Activated effector memory CD4-positive, alpha-beta T cell treated with Interleukin-2 at 50 U/mL for 16 hours (primary cell): Measurements from ENCODE around the gene BICD2.

ENCODE experiments used
- DNase-seq: peaks from one replicate; pipeline ENCODE4 v3.0.0-alpha.2; 2020

Gene BICD2

DNA sequence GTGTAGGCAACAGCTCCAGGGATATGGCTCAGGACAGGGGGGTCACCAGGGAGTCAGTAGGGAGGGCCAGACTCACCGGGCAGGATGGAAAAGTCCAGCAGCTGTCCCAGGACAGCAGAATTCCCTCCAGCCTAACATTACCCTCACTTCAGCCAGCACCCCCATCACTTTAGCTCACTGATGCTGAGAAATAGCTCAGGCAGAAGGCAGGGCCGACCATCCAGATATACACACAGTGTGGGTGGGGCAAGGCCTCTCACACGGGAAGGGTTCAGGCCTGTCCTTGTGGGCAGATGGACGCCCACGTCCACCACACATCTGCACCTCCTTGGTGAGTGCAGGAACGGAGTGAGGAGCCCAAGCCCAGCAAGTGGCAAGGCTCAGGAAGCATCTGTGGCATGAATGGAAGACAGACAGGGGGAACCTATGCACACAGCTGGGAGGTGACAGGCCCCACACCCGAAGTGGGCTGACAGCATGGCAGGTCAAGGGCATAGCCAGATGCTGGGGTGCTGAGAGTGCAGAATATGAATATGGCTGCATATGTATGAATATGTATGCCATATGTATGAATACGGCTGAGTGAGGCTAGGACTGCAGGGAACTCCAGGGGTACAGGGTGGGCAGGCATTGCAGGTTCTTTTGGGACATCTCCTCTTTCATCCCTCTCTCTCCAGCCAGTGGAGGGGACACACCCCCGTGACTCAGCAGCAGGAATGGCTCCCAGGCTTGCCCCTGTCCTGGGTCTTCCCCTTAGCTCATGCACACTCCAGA lies 17.0 kb downstream of the BICD2 start:
- no peak for DNase-seq

DNA sequence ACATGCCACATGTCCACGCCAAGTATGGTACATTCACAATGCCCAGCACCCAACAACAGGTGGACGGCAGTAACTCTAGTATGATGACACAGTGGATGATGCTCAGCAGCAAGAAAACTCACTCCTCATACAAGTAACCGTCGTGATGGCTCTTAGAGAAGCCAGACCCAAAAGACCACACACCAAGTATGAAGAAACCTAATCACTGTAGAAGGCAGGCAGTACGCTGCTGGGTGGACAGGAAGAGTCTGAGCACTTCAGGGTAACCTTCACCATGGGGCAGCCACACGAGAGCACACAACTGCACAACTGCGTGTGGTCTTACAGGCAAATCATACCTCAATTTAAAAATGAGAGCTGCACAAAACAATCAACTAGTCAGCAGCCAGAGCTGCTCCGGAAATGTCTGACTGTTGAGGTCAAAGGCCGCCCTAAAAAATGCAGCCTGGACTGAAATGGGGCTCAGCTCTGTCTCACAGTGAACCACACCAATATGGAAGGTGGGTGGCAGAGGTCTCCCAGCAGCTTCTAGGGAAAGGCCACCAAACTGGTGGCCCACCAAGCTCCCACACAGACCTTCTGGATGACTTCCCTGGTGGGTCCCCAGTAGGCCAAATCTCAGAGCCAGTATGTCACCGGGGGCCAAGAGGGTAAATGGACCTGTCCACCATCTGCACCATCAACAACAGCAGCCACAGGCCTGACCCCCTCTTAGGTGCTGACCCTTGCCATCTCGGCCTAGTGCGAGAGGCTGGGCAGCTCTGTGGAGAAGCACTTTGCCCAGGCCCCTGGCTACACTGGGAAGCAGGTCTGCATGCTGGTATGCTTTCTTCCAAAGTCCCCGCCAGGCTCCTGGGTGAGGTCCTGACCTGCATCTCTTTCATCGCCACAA lies 17.8 kb downstream of the BICD2 start:
- DNase-seq, result no peak

DNA sequence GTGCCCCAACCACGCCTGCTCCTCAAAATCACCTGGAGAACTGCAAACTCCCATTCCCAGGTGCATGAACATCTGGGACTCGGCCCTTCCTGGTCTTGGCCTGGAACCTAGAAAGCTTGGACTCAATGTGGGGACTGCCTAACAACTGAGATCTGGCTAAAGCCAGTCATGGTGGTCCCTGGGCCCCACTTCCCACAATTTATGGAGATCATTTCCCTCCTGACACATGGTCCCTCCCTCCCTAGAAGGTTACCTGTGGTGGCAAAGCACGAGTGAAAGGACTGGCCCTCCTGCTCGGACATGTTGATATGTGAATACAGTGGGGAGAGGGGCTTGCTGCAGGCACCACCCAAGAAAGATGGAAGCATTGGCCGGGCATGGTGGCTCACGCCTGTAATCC lies 18.8 kb downstream of the BICD2 start:
- DNase-seq, result no peak

DNA sequence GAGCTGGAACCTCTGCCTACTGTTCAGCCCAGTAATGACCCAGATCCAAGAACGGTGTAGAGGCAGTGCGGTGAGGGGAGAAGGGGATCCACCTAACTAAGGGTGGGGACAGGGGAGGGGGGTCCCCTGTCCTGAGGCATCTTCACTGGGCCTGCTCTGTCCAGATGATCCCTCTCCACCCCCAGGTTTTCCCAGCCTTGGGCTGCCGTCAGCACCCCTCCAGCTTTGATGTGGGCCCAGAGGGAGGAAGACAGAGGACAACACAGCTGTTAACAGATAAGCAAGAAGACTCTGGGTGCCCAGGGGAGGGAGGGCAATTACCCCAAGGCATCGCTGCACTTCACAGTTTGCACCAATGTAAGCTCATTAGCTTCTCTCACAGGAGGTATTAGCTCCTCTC lies 19.3 kb downstream of the BICD2 start:
- DNase-seq, result no peak

DNA sequence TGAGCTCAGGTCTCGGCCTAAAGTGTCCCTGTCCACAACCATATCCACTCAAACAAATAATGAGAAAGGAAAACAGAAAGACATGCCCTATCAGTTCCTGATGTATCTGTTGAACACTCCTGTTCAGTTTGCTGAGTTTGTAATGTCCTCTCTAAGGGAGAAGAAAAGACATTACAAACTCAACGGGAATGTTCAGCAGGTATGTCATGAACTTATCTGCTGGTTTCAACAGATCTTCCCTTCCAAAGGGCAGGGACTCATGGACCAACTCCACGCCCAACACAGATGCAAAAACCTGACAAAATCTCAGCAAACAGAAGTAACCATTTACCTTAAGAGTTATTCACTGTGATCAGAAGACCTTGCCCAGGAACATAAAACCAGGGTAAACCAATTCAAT lies 23.7 kb downstream of the BICD2 start:
- DNase-seq, result no peak

DNA sequence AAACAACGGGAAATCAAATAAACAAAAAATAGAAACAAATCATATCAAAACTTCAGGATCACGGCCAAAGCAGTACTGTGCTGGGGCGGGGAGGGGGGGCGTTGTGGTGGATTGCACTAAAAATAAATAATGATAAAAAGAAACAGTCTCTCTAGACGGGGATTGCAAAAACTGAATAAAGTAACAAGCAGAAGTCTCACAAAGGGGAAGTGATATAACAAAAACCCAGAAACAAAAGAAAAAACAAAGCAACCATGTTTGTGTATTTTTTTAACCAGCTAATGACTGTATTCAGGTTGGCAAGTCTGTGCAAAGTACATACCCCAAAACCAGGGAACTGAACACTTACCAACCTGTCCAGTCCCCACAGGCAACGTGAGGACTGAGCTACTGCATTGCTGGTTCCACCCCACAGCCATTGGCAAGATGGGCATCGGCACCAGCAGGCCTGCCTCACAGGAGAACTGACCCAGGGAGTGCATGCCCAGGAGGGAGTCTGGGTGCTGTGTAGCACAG lies 24.1 kb downstream of the BICD2 start:
- no peak for DNase-seq

DNA sequence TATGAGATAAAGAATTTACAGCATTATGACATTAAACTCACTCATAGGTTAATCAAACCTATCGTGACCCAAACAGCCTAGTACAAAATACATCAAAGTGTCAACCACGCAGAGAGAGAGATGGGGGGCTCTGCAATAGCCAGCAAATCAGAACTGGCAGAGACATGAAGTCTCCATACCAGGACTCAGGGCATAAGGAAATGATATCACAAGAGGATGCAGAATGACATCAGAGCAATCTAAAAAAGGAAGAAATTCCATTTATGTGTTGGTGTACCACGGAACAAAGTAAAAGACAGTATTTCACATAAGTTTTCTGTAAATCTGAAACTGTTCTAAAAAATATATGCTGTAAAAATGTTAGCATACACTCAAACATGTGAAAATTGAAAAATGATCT lies 24.6 kb downstream of the BICD2 start:
- DNase-seq, result no peak

DNA sequence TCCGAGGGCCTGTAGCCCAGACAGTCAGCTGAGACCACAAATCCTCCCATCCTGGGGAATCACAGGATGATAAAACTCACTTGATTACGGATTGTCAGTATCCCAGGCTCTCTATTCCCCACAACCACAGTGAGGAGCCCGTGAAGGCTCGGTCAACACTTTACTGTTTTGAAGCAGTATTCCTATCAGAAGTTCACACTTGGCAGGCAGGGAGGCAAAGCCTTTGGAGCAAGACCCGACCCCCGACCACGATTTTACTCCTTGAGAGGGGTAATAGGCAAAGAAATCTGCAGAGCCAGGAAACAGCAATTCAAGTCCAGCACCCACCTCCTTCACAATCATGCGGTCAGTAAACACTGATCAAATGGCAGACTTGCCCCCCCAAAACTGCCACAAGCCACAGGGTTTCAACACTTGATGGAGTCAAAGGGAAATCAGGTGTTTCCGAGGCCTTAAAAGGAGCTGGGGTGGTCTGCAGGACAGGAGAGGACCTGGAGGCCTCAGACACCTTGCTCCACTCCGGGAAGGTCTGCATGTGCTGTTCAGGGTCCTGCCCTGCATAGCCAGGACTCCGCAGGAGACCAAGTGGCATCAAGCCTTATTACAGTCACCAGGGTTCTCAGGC lies 25.2 kb downstream of the BICD2 start:
- DNase-seq, result no peak

DNA sequence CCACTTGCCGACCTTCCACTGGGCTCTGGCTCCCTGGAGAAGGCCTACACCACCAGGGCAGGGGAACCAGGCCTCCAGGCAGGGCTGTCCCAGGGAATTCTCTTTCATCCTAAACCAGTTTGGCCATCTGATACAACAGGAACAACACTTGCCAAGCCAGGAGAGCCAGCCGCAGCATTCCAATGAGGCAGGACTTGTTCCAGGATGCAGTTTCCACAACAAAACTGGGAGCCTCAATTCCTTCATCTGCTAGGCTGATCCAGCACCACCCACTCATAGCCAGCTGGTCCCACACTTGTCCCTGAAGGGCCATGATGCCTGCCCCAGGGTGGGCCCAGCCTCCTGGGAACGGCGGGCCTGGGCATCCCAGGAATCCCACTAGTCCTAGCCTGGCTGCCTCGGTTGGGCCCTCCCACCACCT lies 26.0 kb downstream of the BICD2 start:
- DNase-seq, result no peak

DNA sequence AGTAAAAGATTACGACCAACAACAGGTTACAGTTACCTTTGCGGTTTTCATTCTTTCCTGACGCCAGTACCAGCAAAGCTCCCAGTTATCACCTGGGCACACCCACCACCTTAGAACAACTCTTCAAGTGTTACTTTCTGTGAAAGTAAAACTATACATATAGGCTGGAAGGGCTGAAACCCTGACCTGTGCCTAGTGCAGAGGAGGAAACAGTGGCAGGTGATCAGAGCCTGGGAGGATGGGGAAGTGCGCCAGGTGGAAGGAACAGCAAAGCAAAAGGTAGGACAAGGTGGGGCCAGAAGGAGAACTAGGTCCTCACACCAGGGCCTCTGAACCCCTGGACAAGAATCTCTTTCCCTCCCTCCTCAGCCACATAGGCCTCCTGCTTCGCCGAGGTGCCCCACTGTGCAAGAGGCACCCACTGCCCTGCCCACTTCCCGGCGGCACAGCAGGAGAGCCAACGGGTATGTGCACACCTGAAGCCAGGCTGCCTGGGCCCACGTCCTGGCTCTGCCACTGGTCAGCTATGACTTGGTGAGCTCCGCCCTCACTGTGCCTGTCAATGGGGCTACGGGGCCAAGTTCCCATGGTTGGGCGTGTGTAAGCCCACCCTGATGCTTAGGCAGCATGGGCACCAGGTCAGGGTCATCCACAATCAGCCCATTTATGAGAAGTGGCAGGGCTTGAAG lies 26.9 kb downstream of the BICD2 start:
- DNase-seq, result no peak

DNA sequence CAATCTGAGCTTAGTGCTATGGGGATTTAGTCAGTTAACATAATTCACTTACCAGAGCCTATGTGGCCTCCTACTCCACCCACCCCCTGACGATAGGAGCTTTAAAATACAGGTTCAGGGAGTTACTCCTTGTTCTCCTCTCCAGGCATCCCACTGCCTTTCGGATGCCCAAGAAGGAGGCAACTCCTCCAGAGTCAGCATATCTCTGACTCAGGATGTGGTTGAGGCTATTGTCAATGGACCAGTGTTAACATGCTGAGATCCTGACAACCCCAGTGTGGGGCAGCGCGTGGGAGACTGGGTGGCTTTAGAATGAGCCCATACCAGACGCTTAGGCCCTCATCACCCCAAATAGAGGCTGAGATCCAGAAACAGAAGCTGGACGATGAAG lies 27.4 kb downstream of the BICD2 start:
- DNase-seq, result no peak

DNA sequence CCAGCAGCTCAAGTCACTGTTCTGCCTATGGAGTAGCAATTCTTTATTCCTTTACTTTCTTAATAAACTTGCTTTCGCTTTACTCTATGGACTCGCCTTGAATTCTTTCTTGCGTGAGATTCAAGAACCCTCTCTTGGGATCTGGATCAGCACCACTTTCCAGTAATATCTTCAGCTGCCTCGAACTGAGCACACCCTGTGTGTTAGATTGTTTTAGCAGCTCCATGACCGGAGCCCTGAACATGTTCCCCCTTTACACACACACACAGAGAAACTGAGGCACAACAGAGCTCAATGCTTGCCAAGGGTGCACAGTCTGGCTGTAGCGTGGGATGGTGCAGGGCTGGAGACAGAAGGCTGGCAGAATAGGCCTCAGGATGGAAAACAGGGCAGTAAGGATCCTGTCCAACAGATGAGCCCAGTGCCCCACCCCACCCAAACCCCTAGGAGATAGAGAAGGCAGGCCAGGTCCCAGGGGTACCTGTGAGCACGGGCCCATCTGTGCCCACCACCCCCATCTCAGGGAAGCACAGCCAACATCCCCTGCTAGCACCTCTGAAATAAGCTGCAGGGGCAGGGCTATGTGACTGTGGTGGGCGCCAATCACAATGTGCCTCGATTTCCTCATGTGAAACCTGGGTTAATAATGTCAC lies 27.9 kb downstream of the BICD2 start:
- DNase-seq, result no peak

DNA sequence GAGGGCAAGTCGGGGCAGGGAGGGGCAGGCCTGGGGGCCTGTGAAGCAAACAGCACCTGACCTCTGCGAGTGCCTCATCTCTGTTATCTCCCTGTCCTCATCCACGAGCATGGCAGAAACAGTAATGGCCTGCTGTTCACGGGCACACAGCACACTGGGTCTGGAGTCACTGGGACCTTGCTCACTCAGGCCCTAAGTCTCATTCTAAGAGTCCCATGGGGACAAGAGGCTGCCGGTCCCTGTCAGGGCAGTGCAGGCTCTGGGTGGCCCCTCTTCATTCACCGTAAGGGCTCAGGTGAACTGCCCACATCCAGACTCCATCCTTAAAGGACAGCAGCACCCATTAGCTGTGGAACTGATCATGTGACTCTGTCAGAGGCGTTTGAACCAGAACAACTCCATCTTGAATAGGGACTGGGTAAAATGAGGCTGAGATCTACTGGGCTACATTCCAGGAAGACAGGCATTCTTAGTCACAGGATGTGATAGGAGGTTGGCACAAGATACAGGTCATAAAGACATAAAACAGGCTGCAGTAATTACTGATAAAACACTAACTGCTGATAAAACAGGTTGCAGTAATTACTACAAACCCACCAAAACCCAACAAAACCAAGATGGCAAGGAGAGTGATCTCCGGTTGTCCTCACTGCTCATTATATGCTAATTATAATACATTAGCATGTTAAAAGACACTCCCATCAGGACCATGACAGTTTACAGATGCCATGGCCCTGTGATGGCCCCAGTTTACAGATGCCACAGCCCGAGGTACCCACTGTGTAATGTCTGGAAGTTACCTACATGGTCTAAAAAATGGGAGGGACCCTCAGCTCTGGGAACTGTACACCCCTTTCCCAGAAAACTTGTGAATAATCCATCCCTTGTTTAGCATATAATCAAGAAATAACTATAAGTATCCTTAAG lies 28.7 kb downstream of the BICD2 start:
- DNase-seq, result no peak

DNA sequence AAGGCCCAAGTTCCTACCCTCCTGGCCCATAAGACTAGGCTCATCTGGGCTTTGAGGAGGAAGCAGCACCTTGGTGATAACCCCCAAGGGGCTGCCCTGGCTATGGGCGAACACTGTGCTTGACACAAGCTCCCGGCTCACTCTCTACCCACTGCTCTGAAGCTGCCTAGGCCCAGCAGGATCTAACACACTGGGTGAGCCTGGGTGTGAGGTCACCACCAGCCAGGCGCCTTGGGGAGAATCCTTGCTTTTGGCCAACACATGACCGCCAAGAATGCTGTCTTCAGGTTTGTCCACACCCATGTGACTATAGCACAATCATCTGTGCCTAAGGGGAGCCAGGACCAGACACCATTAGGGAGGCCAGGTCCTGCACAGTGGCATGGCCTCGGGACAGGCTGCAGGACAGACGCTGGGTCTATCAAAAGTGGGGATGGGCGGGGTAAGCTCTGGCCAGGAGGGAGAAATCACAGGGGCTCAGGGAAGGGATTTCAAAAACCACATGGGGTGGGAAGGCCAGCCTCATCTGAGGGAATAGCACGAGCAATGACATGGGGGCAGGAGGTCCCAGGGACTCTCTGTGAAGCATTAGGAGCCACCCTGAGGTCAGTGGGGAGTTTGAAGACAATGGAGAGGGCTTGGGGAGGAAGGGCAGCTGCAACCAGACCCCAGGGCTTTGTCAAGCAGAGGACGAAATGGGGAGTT lies 29.6 kb downstream of the BICD2 start:
- no peak for DNase-seq

DNA sequence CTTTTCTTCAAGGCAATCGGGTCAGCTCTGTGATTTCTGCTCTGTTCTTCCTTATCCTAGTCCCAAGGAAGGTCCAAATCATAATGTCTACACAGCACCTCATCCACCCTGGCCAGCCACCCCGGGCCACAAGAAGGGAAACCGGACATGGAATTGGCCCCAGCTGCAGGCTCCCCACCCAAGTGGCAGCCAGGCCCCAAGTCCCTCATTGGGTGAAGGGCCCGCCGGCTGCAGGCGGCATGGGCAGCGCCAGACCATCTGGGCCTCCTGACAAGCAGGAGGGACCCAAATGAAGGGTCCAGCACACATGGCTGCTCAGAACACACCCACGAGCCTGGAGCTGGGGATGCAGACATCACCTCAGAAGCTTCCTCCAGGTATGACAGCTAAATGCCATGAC lies 33.7 kb downstream of the BICD2 start:
- DNase-seq, result no peak

DNA sequence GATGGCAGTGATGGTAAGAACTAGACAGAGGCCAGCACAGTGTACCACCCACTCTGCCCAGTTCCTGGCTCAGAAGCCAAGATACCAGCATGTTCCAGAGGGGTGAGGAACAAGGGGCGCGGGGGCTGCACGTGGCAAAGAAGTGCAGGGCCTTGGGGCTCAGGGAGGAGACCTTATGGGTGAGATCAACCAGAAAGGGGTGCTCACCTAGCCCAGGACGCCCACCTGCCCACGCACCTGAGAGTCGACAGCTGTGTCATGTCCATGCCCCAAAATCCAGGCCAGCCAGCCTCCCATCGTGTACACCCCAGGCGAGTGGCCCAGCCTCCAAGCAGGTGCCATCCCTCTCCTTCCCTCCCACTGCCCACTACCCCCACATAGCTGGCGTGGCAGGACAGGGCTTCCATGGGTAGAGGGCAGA lies 34.9 kb downstream of the BICD2 start:
- no peak for DNase-seq

DNA sequence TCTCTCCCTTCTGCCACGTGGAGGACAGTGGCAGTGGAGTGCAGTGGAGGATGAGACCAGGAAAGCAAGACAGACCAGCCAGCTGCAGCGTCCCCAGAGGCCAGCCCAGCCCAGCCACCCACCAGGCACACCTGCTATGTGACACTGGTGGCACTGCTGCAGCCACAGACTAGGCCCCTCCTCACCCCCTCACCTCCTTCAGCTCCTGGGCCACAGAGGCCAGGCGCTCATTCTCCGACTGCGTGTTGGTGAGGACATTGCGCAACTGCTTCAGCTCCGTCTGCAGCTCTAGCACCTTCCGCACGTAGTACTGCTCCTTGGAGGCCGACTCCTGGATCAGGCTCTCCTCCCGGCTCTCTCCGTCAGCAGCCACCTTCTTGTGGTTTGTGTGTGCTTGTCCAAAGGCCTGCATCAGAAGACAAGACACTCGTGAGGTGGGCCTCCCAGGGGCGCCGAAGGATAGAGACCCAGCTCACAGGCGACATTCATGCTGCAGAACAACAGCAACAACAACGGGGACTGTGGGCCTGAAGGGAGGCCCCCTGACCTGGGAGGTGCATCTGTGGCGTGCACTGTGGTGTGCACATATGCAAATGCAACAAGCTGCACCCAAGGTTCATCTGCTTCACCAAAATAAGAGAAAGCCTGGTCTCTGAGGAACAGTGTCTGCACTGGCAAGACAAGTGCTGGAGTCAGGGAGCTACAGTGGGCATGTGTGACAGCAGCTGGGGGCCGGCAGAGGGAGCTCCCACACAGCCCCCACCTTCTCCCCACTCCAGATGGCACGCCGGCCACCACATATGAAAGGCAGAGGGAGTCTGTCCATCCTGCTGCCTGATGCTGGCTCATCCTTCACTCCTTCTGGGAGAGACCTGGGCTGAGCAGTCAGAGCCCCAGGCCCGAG lies 35.5 kb downstream of the BICD2 start:
- DNase-seq, result no peak

DNA sequence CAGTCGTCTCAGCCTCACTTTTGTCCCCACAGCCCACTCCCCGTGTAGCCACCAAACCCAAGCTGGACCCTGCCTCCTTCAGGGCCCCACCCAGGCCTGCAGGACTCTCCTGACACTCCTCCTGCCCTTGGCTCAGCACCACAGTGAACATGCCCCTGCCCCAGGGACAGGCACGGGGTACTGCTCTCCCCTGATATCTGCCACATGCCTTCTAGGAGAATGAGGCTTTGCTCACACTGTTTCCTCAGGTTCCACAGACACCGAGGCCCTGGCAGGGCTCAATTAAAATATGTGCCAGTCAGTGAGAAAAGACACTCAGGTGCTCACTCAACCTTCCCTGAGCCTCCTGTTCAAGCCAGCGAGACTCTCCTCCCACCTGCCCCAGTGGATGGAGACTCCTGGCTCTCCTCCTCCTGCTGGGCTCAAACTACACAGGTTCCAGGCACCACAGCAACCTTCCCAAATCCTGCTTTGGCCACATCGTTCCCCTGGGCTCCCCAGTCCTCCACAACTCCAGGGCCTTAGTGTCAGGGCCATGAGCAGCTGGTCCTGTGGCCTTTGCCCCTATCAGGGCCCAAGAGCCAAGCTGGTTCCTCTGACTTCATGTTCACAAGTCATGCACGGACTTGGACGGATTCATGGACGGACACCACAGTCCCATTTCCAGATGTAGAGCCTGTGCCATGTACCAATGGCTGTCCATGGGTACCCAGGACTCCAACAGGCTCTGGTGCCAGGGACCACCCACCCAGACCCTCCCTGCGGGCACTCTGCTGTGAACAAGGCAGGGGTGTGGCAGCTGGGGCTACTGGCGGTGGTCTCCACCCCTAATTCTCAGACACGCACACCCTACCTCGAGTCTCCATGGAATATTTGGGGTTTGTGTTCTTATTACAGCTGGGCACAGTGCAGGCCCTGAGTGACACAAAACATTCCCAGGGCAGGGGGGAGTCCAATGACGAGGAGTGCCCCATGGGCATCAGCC lies 36.6 kb downstream of the BICD2 start:
- DNase-seq, result no peak
